Smooth muscle cell (in vitro differentiated cells): Measurements from ENCODE around the gene FBXO38. TPM values are rescaled to one million over a fixed set of nuclear protein-coding genes. Genes with fewer than 3 reads are reported as not detected.

Experiments used
- DNase-seq: peaks from one replicate; lab custom pipeline; 2025; ENCODE audit not compliant: unreplicated experiment; lab: John Stamatoyannopoulos, UW
- H2AFZ ChIP-seq: fragments of 200-600 bp; sonication (generic); 2 replicates; pipeline ENCODE4 v1.6.0; 2016; ENCODE audit warnings: antibody characterized with exemption, low read depth, mild to moderate bottlenecking
- H3F3A ChIP-seq: fragments of 200-600 bp; sonication (generic); 2 replicates; pipeline ENCODE4 v1.6.0; 2017; ENCODE audit warnings: antibody characterized with exemption, low read depth
- H3K27ac ChIP-seq: fragments of 200-600 bp; sonication (generic); 2 replicates; pipeline ENCODE4 v1.5.1; 2016; ENCODE audit warnings: low read depth, mild to moderate bottlenecking
- H3K27me3 ChIP-seq: fragments of 200-600 bp; sonication (generic); 2 replicates; pipeline ENCODE4 v1.6.1; 2016; ENCODE audit warnings: low read depth, mild to moderate bottlenecking
- H3K36me3 ChIP-seq: fragments of 200-600 bp; sonication (generic); 2 replicates; pipeline ENCODE4 v1.5.1; 2016; ENCODE audit warnings: low read depth
- H3K4me1 ChIP-seq: fragments of 200-600 bp; sonication (generic); 2 replicates; pipeline ENCODE4 v1.5.1; 2016; ENCODE audit warnings: low read depth
- H3K4me2 ChIP-seq: fragments of 200-600 bp; sonication (generic); 2 replicates; pipeline ENCODE4 v1.6.0; 2016; ENCODE audit warnings: mild to moderate bottlenecking
- H3K4me3 ChIP-seq: fragments of 200-600 bp; sonication (generic); 2 replicates; pipeline ENCODE4 v1.5.1; 2016; ENCODE audit warnings: mild to moderate bottlenecking
- H3K79me2 ChIP-seq: fragments of 200-600 bp; sonication (generic); 2 replicates; pipeline ENCODE4 v1.6.0; 2016; ENCODE audit warnings: low read depth, mild to moderate bottlenecking
- H3K9ac ChIP-seq: fragments of 200-600 bp; sonication (generic); 2 replicates; pipeline ENCODE4 v1.6.0; 2016; ENCODE audit warnings: low read depth
- H3K9me3 ChIP-seq: fragments of 200-600 bp; sonication (generic); replicated peaks from 2 replicates; pipeline ENCODE4 v1.5.1; 2016; ENCODE audit warnings: low read depth
- H4K20me1 ChIP-seq: fragments of 200-600 bp; sonication (generic); 2 replicates; pipeline ENCODE4 v1.6.0; 2016; ENCODE audit warnings: low read depth
- WGBS: methylation state at CpG from one replicate; pipeline ENCODE4 v1.1.7; 2016; ENCODE audit warnings: low lambda C conversion rate; 5-methylcytosine and 5-hydroxymethylcytosine counted together
- polyA plus RNA-seq: library from polyadenylated mRNA; unstranded; fragments of >200 nt; fragmentation: Nextera tagmentation; extraction: Ambion mirVana; gene quantifications from 2 replicates; pipeline ENCODE4 v1.2.1, GENCODE V29; 2016
- total RNA-seq: library from RNA; depleted of rRNA; stranded (reverse); fragments of >200 nt; gene quantifications from 2 replicates; pipeline ENCODE4 v1.2.3, GENCODE V29; 2014
- TF ChIP-seq, protein P1 (sequence below): fragments of 200-600 bp; sonication (generic); IDR thresholded peaks from 2 replicates; pipeline ENCODE4 v1.5.1; 2017; ENCODE audit warnings: borderline replicate concordance, mild to moderate bottlenecking, antibody characterized with exemption; ENCODE audit not compliant: insufficient read depth, poor library complexity, severe bottlenecking

FBXO38 gene
- total and polyA plus RNA-seq, 2 experiments from 2014 or later, result 24.4 to 44.5 TPM

DNA sequence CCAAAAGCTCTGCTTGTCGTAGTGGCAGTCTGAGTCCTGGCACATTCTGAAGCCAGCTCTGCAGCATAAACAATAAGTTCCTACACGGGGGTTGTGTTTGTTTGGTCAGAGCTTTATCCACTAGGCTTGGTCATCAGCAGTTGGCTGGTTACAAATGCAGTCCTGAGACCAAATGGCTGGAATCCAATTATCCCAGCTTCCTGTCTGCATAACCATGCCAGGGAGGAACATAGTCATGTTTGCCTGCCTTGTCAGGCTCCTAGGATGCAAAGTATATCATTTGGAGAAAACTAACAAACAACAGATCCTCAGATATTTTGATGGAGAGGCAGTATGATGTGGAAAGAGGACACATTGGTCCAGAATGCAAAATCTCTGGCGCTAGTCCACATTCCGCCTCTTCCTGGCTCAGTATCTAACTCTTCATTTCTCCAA is 85.8 kb downstream of the FBXO38 start:
- Histone ChIP-seq H3K9ac (no peak overlapping the region), H3K36me3 (no peaks in the 10 kb centered on the region), H3F3A (no peaks in the 10 kb centered on the region), H3K27ac (no peak overlapping the region), H3K9me3 (no peaks in the 10 kb centered on the region), H2AFZ (no peak overlapping the region), H3K4me2 (no peak overlapping the region), H4K20me1 (no peaks in the 10 kb centered on the region), H3K4me3 (no peak overlapping the region), H3K27me3 (no peaks in the 10 kb centered on the region), H3K79me2 (no peaks in the 10 kb centered on the region), H3K4me1 (no peaks in the 10 kb centered on the region)
- DNase-seq, result no peak
- TF ChIP-seq, protein P1, sequence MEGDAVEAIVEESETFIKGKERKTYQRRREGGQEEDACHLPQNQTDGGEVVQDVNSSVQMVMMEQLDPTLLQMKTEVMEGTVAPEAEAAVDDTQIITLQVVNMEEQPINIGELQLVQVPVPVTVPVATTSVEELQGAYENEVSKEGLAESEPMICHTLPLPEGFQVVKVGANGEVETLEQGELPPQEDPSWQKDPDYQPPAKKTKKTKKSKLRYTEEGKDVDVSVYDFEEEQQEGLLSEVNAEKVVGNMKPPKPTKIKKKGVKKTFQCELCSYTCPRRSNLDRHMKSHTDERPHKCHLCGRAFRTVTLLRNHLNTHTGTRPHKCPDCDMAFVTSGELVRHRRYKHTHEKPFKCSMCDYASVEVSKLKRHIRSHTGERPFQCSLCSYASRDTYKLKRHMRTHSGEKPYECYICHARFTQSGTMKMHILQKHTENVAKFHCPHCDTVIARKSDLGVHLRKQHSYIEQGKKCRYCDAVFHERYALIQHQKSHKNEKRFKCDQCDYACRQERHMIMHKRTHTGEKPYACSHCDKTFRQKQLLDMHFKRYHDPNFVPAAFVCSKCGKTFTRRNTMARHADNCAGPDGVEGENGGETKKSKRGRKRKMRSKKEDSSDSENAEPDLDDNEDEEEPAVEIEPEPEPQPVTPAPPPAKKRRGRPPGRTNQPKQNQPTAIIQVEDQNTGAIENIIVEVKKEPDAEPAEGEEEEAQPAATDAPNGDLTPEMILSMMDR, result no peak
- 77% methylated on average over 4 of the region's 4 CpGs for WGBS

DNA sequence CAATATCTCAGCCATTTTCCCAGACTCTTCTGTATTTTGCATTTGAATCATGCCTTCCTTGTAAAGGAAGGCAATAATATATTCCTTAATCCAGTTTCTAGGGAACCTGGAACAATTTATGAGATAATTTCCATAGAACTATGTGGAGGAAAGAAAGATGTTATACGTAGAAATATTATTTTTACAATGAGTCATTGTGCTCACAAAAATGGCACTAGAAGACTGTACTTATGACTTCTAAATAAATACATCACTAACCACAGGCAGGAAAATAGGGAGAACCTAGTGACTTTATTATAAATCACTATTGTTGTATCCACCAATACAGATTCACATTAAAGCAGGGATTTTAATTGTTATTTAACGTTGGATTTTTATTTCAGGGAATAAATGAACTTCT is 87.6 kb downstream of the FBXO38 start:
- TF ChIP-seq, protein P1, result no peak
- Histone ChIP-seq H3K9ac (no peak overlapping the region), H3K4me3 (no peak overlapping the region), H3K27ac (no peak overlapping the region), H3K79me2 (no peaks in the 10 kb centered on the region), H3F3A (no peaks in the 10 kb centered on the region), H3K36me3 (no peaks in the 10 kb centered on the region), H4K20me1 (no peaks in the 10 kb centered on the region), H3K4me2 (no peak overlapping the region), H3K27me3 (no peaks in the 10 kb centered on the region), H3K9me3 (no peaks in the 10 kb centered on the region), H3K4me1 (no peaks in the 10 kb centered on the region), H2AFZ (no peak overlapping the region)
- no peak for DNase-seq
- 78% methylated on average over 2 of the region's 2 CpGs for WGBS

DNA sequence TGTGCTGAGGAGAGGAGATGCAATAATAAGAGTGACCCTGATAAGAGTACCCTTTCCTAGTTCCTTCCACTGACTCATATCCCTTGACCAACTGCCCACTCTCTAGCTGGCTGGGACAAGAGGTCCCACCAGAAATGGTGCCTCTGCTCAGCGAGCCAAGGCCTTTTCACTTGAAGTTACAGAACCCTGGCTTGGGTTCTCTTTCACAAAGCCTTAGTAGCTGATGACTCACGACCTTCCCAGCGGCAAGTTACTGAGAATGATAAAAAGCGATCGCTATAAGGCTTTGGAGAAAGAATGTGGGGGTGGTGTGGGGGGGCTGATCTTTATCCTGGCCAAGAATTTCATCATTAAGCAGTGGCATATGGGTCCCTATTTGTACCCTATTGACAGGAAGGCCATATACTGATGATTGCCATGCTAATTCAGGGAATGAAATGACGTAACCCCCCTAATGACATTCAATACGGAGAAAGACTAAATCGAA is 90.3 kb downstream of the FBXO38 start:
- Histone ChIP-seq H3F3A (no peaks in the 10 kb centered on the region), H3K36me3 (no peaks in the 10 kb centered on the region), H3K9ac (no peak overlapping the region), H3K4me2 (no peak overlapping the region), H3K27ac (no peak overlapping the region), H3K4me3 (no peak overlapping the region), H3K4me1 (no peaks in the 10 kb centered on the region), H2AFZ (peak overlapping the region; percentile 12), H4K20me1 (no peaks in the 10 kb centered on the region), H3K9me3 (no peaks in the 10 kb centered on the region), H3K79me2 (no peaks in the 10 kb centered on the region), H3K27me3 (no peaks in the 10 kb centered on the region)
- TF ChIP-seq, protein P1, result no peak
- no peak for DNase-seq
- 44% methylated on average over 8 of the region's 8 CpGs for whole genome bisulfite sequencing

DNA sequence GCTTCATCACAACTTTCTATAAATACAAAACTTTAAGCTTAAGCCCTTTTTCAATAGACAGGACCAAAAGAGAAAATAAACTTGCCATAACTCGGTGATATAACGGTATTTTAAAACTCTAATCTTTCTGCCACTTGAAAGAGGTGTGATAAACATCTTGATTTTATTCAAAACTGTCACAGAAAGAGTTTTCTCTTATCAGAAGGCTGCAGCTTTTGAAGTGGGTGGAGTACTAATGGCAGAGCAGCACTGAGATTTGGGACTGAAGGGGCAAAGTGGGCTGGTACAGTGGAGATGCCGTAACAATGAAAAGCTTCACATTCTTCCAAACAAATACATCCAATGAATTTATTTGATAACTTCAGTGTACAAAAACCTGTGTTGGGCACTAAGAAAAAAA is 92.5 kb downstream of the FBXO38 start:
- no peak overlapping the region for H3K27ac ChIP-seq
- no peaks in the 10 kb centered on the region for H3K36me3 ChIP-seq
- DNase-seq, result no peak
- H3F3A ChIP-seq, result no peaks in the 10 kb centered on the region
- H3K4me3 ChIP-seq, result no peak overlapping the region
- H2AFZ ChIP-seq, result no peak overlapping the region
- no peak overlapping the region for H3K9ac ChIP-seq
- TF ChIP-seq, protein P1, result no peak
- no peaks in the 10 kb centered on the region for H3K79me2 ChIP-seq
- H4K20me1 ChIP-seq, result no peaks in the 10 kb centered on the region
- H3K4me1 ChIP-seq, result no peaks in the 10 kb centered on the region
- WGBS, result 65% methylated on average over 3 of the region's 3 CpGs
- H3K9me3 ChIP-seq, result no peaks in the 10 kb centered on the region
- H3K27me3 ChIP-seq, result no peaks in the 10 kb centered on the region
- H3K4me2 ChIP-seq, result no peak overlapping the region
